Adipocyte (in vitro differentiated cells): ENCODE measurements around the gene ZNF81.
"Not testable (repeated sequence)": the region's sequence is repeated elsewhere in the genome, so short reads cannot be mapped to it uniquely, and the experiment has no call there.

Experiments
- DNase-seq: peaks from one replicate; pipeline ENCODE4 v3.0.0-alpha.2; 2015; ENCODE audit warnings: low read depth
- H3K27me3 ChIP-seq: replicated peaks from 2 replicates; pipeline ENCODE4 v1.7.0; 2013; ENCODE audit warnings: mild to moderate bottlenecking, low read length, moderate library complexity; ENCODE audit not compliant: control insufficient read depth, insufficient read depth
- H3K36me3 ChIP-seq: 2 replicates; pipeline ENCODE4 v1.7.0; 2013; ENCODE audit warnings: low read length, mild to moderate bottlenecking, moderate library complexity; ENCODE audit not compliant: control insufficient read depth, insufficient read depth, severe bottlenecking
- H3K4me1 ChIP-seq: 2 replicates; pipeline ENCODE4 v1.7.0; 2013; ENCODE audit warnings: mild to moderate bottlenecking, low read length, moderate library complexity; ENCODE audit not compliant: control insufficient read depth, insufficient read depth
- H3K4me3 ChIP-seq: 2 replicates; pipeline ENCODE4 v1.7.0; 2013; ENCODE audit warnings: mild to moderate bottlenecking, low read length, moderate library complexity
- H3K9ac ChIP-seq: 2 replicates; pipeline ENCODE4 v1.7.0; 2013; ENCODE audit warnings: mild to moderate bottlenecking, low read length, moderate library complexity
- H3K9me3 ChIP-seq: 2 replicates; pipeline ENCODE4 v1.7.0; 2013; ENCODE audit warnings: mild to moderate bottlenecking, low read length, moderate library complexity; ENCODE audit not compliant: control insufficient read depth

Gene ZNF81

DNA sequence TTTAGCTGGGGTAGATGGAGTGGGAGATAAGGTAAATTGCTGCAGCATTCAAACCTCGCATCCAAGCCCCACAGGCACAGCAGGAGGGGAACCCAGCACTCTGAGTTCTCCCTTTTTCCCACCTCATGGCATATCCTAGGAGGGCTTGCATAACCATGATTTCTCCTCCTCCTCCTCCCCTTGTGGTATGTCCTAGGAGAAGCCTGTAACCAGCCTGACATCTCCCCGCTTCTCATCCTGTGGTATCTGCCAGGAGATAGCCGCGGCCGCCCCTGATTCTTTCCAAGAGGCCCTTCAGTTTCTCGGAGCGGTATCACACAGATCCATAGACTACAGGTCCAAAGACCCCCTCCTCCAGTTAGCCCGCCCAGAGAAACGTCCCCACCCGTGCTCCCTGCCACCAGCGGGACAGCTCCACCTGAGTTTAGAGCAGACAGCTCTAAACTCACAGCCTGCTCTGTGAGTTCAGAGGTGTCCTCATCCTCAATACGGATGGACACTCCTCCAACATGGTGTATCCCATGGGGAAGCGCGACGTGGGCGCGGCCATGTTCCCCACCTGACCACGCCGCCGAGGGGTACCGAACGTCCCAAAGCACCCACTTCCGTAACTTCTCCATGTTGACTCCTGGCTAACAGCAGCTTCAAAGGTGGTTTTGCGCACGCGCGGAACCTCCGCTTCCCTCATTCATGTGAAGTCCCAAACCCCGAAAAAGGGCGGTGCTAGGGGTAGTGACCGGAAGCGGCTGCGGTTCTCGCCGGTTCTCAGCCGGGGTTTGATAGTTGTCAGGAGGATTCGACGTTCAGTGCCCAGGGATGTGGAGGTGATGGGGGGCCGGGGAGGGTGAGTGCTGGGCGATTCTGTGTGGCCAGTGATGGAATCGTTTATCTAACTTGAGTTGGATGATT is at the start of gene ZNF81:
Gene ZNF81 (plus strand): TSS at position 739 of the 909 bp plus-strand sequence. CDS start 9,366 bp downstream, outside the sequence.
- peak within 1 kb of the TSS; percentile 84 for H3K4me3 ChIP-seq
- peaks cover 9% of the 10 kb centered on the region for H3K9me3 ChIP-seq
- peaks cover 9% of the 10 kb centered on the region for H3K4me1 ChIP-seq
- H3K36me3 ChIP-seq: no peaks in the 10 kb centered on the region
- peaks cover 2% of the 10 kb centered on the region for H3K27me3 ChIP-seq
- H3K9ac ChIP-seq: peak within 1 kb of the TSS; percentile 85
- peak; percentile 96 for DNase-seq

DNA sequence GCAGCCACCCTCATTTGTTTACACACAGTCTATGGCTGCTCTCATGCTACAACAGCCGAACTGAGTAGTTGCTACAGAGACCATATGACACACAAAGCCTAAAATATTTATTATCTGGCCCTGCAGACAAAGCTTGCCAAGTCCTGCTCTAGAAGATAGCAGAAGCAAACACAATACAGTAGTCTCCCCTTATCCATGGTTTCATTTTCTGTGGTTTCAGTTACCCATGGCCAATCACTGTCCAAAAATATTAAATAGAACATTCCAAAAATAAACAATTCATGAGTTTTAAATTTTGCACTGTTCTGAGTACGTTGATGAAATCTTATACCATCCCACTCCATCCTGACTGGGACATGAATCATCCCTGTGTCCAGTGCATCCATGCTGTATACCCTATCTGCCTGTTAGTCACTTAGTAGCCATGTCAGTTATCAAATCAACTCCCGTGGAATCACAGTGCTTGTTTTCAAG is 40.2 kb upstream of the ZNF81 start:
- Histone ChIP-seq H3K4me1 (no peaks in the 10 kb centered on the region), H3K36me3 (no peaks in the 10 kb centered on the region), H3K27me3 (no peaks in the 10 kb centered on the region), H3K9me3 (peaks cover 6% of the 10 kb centered on the region), H3K9ac (no peak overlapping the region), H3K4me3 (no peak overlapping the region)
- DNase-seq: peak; percentile 41

DNA sequence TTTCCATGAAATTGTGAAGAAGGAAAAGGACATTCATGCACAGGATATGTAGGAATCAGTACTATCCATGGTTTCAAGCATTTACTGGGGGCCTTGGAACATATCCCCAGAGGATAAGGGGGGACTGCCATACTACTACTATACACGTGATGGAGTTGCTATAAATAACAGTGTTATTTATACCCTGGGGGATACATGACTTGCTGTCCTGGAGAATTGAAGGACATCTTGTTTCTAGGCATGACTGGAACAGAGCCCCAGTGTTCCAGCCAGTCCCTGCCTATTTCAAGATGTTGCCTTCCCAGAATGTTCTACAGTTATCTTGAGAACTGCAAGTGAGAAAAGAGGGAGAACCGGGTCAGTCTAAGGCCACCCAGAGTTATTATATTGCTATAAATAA is 39.6 kb upstream of the ZNF81 start:
- Histone ChIP-seq H3K27me3 (no peaks in the 10 kb centered on the region), H3K36me3 (no peaks in the 10 kb centered on the region), H3K9ac (no peak overlapping the region), H3K9me3 (peaks cover 6% of the 10 kb centered on the region), H3K4me1 (no peaks in the 10 kb centered on the region), H3K4me3 (no peak overlapping the region)
- no peak for DNase-seq

DNA sequence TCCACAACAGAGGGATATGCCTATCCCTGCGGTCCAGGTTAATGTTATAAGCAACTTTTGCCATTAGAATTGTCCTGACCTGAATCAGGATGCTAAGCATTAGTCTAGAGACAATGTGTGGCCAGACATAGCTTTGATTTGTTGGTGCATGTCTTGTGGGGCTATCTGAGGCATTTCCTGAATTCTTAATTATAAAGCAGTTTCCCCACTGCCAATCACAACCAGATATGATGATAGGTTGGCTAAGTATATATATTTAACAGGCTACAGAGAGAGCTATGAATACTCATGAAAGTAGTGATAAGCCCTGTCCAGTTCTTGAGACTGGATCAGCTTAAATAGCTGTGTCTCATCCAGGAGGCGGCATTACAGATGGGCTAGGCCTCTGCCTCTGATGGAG is 37.8 kb upstream of the ZNF81 start:
- Histone ChIP-seq H3K27me3 (no peaks in the 10 kb centered on the region), H3K4me1 (no peaks in the 10 kb centered on the region), H3K4me3 (no peak overlapping the region), H3K9me3 (peaks cover 9% of the 10 kb centered on the region), H3K9ac (no peak overlapping the region), H3K36me3 (no peaks in the 10 kb centered on the region)
- DNase-seq: no peak

GRCh38 chrX:47802589-47802988 is 34.1 kb upstream of the ZNF81 start:
- DNase-seq: peak; percentile 4
- no peak overlapping the region for H3K9ac ChIP-seq
- H3K9me3 ChIP-seq: peaks cover 9% of the 10 kb centered on the region
- no peaks in the 10 kb centered on the region for H3K4me1 ChIP-seq
- no peaks in the 10 kb centered on the region for H3K36me3 ChIP-seq
- H3K4me3 ChIP-seq: no peak overlapping the region
- peaks cover 5% of the 10 kb centered on the region for H3K27me3 ChIP-seq

DNA sequence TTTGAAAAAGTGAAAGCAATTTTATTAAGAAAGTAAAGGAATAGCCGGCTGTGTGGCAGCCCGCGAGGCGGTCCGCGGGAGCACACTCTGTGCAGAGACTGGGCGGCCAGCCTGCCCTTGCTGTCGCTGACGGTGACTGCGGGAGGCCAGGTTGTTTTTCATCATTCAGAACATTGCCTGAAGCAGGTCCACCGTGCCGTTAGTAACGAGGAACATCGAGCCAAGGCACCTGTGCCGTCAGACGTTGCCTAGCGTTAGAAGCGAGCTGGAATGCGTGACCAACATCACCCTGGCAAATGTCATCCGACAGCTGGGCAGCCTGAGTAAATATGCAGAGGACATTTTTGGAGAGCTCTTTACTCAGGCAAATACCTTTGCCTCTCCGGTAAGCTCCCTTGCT is 33.6 kb upstream of the ZNF81 start:
- DNase-seq, H3K9me3 ChIP-seq, H3K4me3 ChIP-seq, H3K36me3 ChIP-seq, H3K9ac ChIP-seq, H3K4me1 ChIP-seq, H3K27me3 ChIP-seq: not testable (repeated sequence)

GRCh38 chrX:47804315-47804714 is 32.4 kb upstream of the ZNF81 start:
- Histone ChIP-seq H3K27me3 (peaks cover 11% of the 10 kb centered on the region), H3K9ac (no peak overlapping the region), H3K9me3 (peaks cover 9% of the 10 kb centered on the region), H3K4me1 (no peaks in the 10 kb centered on the region), H3K36me3 (no peaks in the 10 kb centered on the region), H3K4me3 (no peak overlapping the region)
- no peak for DNase-seq

GRCh38 chrX:47805844-47806243 is 30.9 kb upstream of the ZNF81 start:
- DNase-seq, H3K9ac ChIP-seq: not testable (repeated sequence)

DNA sequence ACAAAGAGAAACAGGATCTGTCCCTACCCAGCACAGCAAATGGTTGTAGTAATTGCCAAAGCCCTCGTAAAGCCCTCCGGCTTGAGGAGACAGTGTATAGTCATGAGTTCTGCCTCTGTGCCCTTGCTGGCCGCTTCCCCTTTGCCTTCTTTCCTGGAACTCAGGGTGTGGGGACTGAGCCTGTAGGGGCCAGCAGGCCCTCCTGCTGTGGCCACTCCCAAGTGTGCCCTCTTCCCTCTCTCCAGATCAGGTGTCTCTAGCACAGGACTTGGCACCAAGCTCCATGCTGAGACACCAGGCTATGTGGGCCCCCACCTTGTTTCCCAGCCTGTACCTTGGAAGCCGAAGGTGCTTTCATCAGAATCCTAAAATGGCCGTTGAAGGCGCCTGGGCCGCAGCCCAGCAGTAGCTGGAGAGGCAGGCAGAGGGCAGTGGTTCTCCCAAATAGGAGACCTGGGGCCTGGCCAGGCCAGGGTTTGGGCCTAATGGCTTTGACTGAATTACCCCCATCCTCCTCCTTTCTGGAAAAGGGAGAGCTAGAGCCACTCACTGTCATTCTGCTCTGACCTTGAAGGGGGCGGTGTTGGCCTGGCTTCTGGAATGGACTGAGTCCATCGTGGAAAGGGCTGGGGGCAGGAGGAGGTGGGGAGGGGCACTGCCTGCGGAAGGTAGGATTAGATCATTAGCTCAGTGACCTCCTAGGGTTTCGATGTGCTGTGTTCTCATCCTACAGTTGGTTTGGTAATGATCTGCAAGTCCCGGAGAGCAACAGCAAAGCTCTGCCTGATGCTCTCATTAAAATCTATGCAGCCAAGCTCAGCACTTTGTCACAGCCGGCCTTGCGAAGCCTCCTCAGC is 30.1 kb upstream of the ZNF81 start:
- not testable (repeated sequence) for H3K4me1 ChIP-seq, DNase-seq, H3K9ac ChIP-seq, H3K4me3 ChIP-seq, H3K9me3 ChIP-seq, H3K36me3 ChIP-seq
- peaks cover 16% of the 10 kb centered on the region for H3K27me3 ChIP-seq

More at GRCh38 chrX:47805844-47806243, 30.9 kb upstream of the ZNF81 start:
- H3K4me1 ChIP-seq, H3K9me3 ChIP-seq, H3K36me3 ChIP-seq, H3K4me3 ChIP-seq: not testable (repeated sequence)
- H3K27me3 ChIP-seq: peaks cover 16% of the 10 kb centered on the region

DNA sequence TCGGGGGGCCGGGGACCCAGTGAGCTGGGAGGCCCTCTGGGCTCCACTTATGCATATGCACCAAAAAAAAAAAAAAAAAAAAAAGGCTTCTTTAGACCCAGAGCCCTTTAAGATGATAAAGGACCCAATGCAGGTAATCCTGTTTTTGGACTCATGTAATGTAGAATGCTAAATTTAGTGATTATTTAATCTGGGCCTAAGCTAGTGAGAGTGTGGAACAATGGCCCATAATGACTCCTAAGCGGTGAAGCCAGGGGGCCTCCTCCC is 29.5 kb upstream of the ZNF81 start:
- not testable (repeated sequence) for H3K4me1 ChIP-seq, H3K36me3 ChIP-seq, DNase-seq, H3K9ac ChIP-seq, H3K9me3 ChIP-seq, H3K4me3 ChIP-seq
- H3K27me3 ChIP-seq: peaks cover 16% of the 10 kb centered on the region

DNA sequence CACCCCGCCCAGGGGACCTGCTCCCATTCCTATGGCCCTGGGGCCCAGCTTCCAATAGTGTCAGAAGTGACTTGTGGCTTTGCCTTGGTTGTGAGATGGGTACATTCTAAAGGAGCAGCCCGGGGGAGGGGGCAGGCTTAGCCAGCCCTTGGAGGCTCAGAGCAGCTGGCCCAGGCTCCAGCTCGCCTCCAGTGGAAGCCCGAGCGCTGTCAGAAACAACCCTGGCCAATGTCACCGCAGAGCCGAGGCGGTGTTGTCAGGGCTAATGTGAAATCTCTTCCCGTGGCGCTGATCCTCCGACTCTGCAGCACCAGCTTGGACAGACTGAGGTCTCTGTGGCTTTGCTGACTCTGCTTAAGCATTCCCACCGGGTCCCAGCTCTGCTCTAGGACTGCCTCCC is 29.2 kb upstream of the ZNF81 start:
- Histone ChIP-seq H3K4me3 (no peak overlapping the region), H3K9ac (no peak overlapping the region), H3K36me3 (no peaks in the 10 kb centered on the region), H3K9me3 (peaks cover 2% of the 10 kb centered on the region), H3K4me1 (no peaks in the 10 kb centered on the region), H3K27me3 (peaks cover 16% of the 10 kb centered on the region)
- DNase-seq: no peak
